ENCODE results near the gene RC3H2.

DNA sequence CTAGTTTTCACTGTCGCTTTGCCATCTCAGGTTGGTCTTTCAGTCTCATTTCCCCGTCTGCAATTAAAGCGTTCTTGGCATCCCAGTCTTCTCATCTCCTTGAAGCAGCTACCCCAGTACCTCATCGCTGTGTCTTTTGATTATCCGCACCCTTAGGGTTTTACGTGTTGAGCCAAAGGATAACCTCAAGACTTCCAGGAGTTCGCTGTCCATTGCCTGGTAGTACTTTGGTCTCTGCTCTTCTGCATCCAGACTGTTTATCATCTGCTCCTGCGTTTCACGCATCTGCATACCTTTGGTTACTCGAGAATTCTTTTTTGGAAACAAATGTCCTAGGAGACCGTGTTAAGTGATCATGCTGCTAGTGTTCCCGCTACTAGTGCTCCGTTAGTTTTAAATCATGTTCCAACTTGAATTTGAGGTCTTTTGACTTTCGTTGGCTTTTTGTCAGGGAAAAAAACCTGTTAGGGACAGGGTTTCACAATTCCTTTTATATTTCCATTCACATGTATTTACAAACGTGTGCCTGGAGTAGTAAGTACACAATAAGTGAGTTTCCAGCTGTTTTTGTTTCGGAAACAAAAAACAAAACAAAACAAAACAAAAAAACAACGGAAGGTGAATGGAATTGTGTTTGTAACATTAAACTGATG lies 36.5 kb upstream of the RC3H2 start:
- TF ChIP-seq, protein P1, sequence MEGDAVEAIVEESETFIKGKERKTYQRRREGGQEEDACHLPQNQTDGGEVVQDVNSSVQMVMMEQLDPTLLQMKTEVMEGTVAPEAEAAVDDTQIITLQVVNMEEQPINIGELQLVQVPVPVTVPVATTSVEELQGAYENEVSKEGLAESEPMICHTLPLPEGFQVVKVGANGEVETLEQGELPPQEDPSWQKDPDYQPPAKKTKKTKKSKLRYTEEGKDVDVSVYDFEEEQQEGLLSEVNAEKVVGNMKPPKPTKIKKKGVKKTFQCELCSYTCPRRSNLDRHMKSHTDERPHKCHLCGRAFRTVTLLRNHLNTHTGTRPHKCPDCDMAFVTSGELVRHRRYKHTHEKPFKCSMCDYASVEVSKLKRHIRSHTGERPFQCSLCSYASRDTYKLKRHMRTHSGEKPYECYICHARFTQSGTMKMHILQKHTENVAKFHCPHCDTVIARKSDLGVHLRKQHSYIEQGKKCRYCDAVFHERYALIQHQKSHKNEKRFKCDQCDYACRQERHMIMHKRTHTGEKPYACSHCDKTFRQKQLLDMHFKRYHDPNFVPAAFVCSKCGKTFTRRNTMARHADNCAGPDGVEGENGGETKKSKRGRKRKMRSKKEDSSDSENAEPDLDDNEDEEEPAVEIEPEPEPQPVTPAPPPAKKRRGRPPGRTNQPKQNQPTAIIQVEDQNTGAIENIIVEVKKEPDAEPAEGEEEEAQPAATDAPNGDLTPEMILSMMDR (IDR thresholded peaks at IDR 0.05): no peak
- TF ChIP-seq POLR2A (IDR thresholded peaks at IDR 0.05): no peak

Measured in lower leg skin (tissue), 3 donors.